Frontal cortex (tissue), 4 donors: ENCODE measurements around the gene ECEL1. TPM values are rescaled to one million over a fixed set of nuclear protein-coding genes. Genes with fewer than 3 reads are reported as not detected.
A peak's percentile ranks its signal among the peaks of the same experiment; 100 is the strongest.

Source experiments
- DNase-seq, 2 donors: peaks; one replicate each; pipeline ENCODE4 v3.0.0; 2012; ENCODE audit warnings: low spot score in 2 of 2
- FAIRE-seq: peaks from 2 replicates; lab custom pipeline; 2012; peaks lifted over from hg19 to GRCh38; lab: Jason Lieb, UNC
- total RNA-seq: library from RNA; depleted of rRNA; stranded (reverse); fragments of >200 nt; gene quantifications from one replicate; pipeline ENCODE4 v1.2.3, GENCODE V29; 2014
- donor health status: control.
- donor health status: control.
- donor health status: control.

Gene ECEL1
- total RNA-seq, 1 donor from 2014 or later = 2.4 TPM

DNA sequence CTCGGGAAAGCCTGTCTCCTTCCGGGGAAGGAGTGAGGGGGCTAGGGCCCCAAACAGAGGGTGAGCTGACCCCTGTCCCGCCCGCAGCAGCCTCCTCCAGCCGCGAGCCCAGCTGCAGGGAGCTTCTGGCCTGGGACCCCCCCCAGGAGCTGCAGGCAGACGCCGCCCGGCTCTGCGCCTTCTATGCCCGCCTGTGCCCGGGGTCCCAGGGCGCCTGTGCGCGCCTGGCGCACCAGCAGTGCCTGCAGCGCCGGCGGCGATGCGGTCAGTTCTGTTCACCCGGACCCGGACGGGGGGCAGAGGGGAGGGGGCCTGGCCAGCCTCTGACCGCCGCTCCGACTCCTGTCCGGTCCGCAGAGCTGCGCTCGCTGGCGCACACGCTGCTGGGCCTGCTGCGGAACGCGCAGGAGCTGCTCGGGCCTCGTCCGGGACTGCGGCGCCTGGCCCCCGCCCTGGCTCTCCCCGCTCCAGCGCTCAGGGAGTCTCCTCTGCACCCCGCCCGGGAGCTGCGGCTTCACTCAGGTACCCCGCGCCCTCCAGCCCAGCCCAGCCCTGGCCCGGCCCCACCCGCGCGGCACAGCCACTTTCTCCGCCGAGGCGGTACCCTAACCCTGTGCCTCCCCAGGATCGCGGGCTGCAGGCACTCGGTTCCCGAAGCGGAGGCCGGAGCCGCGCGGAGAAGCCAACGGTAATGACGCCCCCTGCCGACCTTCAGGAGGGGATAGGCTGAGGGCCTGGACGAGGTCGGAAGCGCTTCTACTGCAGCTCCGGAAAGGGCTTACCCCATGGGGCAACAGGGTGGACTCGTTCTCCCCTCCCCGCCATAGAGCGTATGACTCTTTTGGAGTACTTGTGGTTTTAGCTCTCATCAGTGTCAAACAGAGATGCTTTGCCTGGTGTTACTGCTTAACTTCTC, 36.3 kb upstream of the ECEL1 start:
- FAIRE-seq = no peak
- peak; percentile 55 to 59 for DNase-seq

DNA sequence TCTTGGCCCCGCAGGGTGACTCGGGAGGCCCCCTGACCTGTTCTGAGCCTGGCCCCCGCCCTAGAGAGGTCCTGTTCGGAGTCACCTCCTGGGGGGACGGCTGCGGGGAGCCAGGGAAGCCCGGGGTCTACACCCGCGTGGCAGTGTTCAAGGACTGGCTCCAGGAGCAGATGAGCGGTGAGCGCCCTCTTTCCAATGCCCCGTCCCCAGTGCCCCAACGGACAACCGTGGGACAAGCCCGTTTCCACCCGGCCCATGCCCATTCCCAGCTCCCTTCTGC, 35.7 kb upstream of the ECEL1 start:
- FAIRE-seq (no peak), DNase-seq (no peak)

DNA sequence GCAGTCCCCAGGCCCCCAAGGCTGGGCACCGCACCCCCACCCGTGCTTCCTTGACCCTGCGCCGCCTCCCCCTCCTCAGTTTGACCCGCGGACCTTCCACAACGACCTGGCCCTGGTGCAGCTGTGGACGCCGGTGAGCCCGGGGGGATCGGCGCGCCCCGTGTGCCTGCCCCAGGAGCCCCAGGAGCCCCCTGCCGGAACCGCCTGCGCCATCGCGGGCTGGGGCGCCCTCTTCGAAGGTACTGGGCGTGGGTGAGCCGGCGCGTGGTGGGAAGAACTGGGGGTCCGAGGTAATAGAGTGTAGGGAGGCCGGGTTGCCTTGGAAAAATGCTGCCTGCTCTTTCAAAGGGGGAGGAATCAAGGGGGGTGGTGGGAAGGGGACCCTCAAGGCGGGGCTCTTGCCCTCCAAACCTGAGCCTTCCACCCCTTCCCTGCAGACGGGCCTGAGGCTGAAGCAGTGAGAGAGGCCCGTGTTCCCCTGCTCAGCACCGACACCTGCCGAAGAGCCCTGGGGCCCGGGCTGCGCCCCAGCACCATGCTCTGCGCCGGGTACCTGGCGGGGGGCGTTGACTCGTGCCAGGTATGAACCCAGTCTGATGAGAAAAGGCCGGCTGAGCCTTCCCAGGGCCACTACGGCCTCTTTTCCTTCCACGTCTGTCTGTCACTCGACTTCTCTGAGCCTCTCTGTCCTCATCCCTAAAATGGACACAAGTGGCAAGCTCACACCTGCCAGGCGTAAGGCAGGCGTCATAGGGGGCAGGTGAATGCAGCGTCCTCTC, 35.2 kb upstream of the ECEL1 start:
- no peak for DNase-seq
- FAIRE-seq = no peak

DNA sequence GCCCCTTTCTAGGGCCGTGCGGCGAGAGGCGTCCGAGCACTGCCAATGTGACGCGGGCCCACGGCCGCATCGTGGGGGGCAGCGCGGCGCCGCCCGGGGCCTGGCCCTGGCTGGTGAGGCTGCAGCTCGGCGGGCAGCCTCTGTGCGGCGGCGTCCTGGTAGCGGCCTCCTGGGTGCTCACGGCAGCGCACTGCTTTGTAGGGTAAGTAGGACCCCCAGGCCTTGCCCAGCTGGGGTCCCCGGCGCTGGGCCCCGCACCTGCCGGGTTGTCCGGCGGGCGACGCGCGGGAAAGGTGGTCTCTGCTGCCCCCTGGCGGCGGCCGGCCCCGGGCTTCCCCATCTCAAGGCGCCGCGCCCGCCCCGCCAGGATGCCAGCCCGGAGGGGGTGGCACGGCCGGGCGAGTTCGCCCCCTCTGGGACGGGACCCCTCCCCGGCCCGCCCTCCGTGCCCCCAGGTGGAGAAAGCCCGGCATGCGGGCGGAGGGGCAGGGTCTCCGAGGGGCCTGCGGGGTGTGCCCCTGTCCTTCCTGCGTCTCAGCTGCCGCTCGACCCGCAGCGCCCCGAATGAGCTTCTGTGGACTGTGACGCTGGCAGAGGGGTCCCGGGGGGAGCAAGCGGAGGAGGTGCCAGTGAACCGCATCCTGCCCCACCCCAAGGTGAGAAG, 34.5 kb upstream of the ECEL1 start:
- FAIRE-seq = no peak
- DNase-seq = peak; percentile 87 to 89

DNA sequence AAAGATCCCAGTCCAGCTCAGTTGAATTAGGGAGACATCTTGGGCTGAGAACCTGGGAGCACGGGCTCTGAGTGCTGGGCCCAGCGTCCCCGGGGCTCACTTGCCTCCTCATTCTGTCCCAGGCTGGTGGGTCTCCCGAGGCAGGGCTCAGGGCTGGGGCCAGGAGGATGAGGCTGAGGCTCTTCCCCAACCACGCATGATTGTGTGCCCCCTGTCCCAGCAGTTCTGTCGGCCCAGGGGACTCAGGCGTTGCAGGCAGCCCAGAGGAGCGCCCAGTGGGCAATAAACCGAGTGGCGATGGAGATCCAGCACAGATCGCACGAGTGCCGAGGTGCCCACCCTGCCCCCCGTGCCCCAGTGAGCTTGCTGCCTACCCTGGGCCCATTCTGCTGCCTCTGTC, 33.5 kb upstream of the ECEL1 start:
- DNase-seq (no peak), FAIRE-seq (no peak)

DNA sequence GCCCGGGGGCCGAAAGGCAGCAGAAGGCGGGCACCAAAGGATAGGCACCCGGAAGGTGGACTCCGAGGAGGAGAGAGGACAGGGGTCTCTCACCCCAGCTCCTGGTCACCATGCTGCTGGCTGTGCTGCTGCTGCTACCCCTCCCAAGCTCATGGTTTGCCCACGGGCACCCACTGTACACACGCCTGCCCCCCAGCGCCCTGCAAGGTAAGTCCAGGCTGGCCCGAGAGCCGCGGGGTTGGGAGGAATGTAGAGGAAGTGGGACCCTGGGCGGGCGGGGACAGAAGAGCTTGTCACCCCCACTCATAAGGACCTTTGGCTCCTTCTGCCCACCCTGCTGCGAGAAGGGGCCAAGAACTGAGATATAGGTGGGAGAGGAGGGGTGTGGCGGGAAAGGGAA, 32.9 kb upstream of the ECEL1 start:
- DNase-seq = no peak
- no peak for FAIRE-seq

DNA sequence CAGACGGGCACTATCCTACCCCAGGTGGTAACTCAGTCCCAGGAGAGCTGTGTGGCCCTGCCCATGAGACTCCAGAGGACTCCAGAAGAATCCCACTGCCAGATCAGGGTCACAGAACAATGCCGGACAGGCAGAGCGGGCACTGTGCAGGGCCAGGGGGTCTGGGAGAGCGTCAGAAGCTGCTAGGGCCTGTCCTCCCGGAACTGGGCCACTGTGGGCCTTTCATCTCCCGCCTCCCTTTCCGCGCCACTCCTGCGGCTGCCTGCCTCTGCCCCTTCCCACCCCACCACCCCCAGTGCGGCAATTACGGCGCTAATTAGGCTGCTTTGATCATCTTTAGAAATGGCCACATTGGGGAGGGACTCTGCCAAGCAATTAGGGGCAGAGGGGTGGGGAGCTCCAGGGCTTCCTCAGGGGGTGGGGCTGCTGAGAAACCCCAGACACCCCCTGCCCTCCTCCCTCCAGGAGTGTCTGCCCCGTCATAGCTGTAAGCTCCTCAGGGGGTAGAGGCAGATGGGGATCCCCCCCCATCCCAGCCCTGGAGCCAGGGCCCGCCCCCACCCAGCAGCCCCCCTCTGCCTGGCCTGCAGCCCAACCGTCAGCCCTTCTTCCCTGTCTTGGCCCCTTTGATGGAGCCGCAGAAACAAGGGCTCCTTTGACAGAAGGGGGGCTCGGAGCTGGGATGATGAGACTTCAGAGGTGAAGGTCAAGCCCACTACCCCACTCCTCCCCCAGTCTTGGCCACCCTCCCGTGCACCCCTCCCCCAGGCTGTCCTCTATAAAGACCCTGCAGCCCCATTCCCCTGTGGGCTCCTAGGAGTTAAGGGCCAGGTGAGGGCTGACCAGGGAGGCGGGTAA, 32.2 kb upstream of the ECEL1 start, which contains the start of gene PRSS56:
Gene PRSS56 (plus strand): TSS at position 808 of the 858 bp plus-strand sequence. CDS start 211 bp downstream, outside the sequence.
- no peak for FAIRE-seq
- no peak for DNase-seq

DNA sequence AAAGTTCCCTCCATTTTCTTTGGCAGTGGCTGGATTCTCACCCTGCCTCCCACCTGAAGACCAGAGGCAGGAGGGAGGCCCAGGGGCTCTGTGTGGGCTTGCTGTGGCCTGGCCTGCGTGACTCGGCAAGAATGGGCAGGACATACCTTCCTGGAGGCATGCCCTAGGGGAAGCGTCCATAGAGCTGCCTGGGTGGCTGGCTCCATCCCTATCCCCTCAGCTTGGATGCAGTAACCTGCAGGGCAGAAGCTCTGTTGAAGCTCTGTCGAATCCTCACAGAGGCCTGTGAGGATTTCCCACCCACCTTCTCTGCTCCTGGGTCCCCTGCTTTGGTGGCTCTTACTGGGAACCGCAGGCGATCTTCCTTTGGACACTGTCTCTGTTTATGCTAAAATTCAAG, 31.2 kb upstream of the ECEL1 start:
- FAIRE-seq = no peak
- DNase-seq = no peak

DNA sequence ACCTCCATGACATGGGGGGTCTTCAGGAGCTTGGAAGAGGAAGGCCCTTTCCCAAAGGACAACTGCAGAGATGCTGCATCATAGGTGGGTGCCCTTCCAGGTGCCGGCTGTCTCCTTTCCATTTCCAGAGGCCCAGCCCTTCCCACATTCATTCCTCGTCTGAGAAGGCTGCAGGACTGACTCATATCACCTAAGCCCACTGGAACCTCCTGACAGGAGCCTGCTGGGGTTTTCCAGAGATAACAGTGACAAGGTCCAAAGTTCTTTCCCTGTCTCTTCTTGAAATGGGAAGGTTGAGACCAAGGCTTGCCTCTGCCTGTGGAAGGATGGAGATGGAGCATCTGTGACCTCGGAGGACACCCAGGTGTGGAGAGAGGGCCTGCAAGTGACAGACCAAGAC, 28.9 kb upstream of the ECEL1 start:
- no peak for DNase-seq

DNA sequence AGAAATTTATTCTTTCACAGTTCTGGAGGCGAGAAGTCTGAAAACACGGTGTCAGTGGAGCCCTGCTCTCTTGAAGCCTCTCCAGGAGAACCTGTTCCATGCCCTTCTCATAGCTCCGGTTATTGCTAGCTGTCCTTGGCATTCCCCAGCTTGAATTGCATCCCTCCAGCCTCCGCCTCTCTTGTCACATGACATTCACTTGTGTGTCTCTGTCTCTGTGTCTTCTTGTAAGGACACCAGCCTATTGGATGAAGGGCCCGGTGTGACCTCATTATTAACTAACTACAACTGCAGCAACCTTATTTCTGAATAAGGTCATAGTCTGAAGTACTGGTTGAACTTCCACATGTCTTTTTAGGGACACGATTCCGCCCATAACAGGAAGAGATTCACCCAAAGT, 28.0 kb upstream of the ECEL1 start:
- no peak for DNase-seq
- FAIRE-seq = no peak

More for the DNA sequence above, 28.9 kb upstream of the ECEL1 start:
- no peak for FAIRE-seq

DNA sequence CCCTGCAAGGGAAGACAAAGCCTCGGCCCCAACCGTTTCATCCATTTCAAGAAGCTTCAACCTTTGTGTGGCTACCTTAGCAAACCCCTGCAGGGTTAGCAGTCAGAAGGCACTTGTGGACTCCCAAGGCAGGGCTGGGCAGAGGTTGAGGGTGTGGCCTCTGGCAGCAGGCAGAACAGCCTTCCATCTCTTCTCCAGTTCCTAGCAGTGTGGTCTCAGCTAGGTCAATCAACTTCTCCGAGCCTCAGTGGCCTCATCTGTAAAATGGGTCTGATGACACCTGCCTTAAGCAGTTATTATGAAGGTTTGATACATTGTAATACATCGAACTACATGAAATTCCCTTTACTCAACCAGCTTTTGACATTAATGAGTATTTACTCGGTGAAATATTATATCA, 25.7 kb upstream of the ECEL1 start:
- DNase-seq (no peak), FAIRE-seq (no peak)

DNA sequence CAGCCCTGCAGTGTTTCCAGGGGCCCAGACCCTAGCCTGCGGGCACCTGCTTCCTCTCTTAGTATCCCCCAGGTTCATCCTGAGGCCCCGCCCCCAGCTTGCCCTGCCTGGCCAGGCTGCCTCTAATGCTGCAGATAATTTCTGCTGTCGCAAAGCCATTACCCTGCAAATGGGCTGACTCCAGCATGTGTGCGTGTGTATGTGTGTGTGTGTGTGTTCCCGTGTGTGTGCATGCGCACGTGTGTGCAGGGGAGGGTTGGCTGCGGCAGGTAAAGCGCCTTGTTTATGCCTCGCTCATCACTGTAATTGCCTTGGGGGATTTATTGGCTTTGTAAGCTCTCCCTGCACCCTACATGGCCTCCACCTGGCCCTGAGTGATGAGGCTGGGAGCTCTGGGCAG, 25.0 kb upstream of the ECEL1 start:
- FAIRE-seq (no peak), DNase-seq (no peak)

DNA sequence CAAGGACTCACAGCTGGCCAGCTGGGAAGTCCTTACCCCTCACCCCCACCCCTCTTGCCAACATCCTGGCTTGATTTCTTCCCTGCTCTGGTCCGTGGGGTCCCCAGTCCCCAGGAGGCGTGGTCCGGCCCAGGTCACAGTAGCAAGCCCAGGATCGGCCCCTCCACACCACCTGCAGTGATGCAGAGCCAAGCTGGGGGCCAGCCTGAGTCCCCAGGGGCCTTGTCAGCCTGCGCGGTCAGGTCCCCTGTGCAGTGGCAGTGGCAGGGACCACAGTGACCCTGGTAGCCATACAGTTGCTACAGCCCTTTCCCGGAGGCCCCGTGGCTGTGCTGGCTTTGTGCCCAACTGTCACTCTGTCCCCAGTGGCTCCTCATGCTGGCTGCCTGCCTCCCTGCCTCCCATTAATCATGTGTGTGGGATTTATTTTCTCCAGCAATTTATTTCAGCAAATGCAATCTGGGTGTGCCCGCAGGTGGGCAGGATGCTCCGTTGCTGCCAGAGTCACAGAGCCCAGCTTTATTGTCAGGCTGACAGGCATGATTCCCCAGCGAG, 23.8 kb upstream of the ECEL1 start:
- DNase-seq = no peak
- FAIRE-seq = no peak

DNA sequence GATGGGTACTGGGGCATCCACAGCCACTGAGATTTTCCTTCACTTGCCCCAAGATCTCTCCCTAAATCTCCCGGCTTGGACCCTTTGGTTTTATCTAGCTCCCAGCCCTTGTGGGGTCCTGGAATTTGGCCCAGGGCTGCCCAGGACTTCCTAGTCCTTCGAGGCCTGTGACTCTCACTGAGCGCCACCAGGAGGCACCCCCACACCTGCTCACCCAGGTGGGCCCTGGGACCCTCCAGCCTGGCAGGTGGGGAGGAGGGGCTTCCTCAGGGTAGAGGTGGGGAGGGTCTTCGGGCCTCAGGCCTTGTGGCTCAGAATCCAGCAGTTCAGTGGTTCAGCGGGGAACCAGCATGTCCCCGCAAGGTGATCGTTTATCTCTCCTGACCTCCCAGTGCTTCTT, 20.6 kb upstream of the ECEL1 start:
- DNase-seq = no peak
- no peak for FAIRE-seq

DNA sequence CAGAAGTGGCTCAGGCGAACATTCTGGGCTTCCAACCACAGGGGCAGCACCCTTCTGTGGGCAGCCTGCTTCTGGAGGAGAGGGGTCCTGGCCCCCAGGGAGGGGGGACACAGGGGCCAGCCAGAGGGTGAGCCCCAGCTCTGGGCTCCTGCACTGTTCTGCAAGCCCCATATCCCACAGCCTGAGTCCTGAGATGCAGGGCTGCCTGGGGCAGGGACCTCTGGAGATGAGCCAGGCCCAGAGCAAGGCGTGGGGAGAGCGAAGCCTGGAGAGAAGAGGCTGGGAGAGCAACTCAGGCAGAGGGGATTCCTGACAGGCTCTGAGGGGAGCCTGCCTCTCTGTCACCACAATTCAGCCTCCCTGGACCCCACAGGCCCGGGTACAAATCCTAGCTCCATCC, 19.1 kb upstream of the ECEL1 start:
- DNase-seq (no peak), FAIRE-seq (no peak)

DNA sequence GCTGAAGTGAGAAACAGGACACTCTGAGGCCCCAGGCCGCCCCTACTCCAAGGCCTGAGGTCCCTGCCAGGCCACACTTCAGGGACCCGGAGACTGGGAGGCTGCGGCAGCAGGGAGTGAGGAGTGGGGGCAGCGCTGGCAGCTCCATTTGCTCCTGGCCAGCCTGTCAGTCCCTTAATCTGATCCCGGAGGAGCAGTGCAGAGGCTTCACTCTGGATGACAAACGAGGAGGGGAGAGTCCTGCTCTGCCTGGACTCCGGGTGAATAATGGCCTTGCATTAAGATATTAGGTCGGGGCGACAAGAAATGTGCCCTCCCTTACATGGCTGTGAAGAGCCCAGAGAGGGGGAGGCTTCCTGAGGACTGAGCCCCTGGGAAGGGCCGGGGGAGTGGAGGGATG, 18.2 kb upstream of the ECEL1 start:
- no peak for FAIRE-seq
- no peak for DNase-seq

DNA sequence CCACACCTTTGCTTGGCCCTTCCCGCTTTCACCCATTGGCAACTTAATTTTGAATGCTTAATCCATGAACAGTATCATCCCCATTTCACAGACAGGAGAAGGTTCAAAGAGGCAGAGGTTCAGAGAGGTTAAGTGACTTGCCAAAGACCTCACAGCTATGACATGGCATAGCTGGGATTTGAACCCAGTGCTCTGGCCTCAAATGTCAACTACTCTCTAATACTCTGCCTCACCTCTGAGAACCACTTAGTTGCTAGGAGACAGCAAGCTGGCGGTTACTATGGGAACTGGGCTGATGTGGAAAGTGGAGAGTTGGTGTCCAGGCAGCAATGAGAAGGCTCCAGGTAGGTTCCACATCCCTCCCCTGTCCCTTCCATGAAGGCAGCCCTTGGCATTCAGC, 16.8 kb upstream of the ECEL1 start:
- DNase-seq (no peak), FAIRE-seq (no peak)

DNA sequence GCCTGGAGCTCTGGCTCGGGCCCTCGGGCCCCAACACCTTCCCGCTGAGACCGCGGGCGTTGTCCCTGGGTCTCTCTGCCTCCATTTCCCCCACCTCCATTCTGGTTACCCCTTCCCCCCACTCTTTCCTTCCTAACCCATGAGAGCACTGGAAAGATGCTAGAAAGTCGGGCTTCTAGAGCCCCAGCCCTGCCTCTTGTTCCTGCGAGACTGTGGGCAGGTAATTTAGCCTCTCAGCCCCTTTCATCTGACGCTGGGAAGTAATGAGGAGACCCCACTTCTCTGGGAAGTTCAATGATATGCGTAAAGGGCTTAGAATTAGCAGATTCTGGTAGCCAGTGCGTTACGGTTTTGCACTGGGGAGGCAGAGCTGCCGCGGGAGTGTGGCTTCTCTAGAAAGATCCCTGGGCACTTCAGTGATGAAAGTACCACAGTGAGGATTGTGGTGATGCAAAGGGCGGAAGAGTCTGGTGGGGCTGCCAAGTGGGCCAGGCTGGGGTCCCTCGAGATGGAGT, 16.2 kb upstream of the ECEL1 start:
- FAIRE-seq = no peak

More for the DNA sequence above, 16.2 kb upstream of the ECEL1 start:
- no peak for DNase-seq
